ENCODE results near the gene YTHDF2. TPM values are rescaled to one million over a fixed set of nuclear protein-coding genes. Genes with fewer than 3 reads are reported as not detected.

YTHDF2 gene
- total and polyA plus RNA-seq, 7 donors = 30.3 to 55.1 (median 48.7) TPM

GRCh38 chr1:28735961-28736449, 735 bp upstream of the YTHDF2 start:
- H3K9me3 ChIP-seq = no peaks in the 10 kb centered on the region
- no peaks in the 10 kb centered on the region for H3K27me3 ChIP-seq (ENCODE audit: insufficient read depth in 3 of 3, low read length in 2 of 3)
- peaks cover 0 to 31% of the 10 kb centered on the region in 2 donors for H3K36me3 ChIP-seq (ENCODE audit: insufficient read depth in 1 of 2, low read depth in 1 of 2)
- ATAC-seq = no peak
- no peak for DNase-seq
- H3K27ac ChIP-seq = peak overlapping the region; percentile 96
- H3K4me3 ChIP-seq = peak overlapping the region; percentile 98
- H3K4me1 ChIP-seq = peaks cover 27% of the 10 kb centered on the region
- 7 to 8% (median 8%) methylated on average over 15 of the region's 15 CpGs for WGBS, 3 donors
- no peak for TF ChIP-seq CTCF (IDR thresholded peaks at IDR 0.05)
- intact Hi-C loops (cut with DNase I) = loop anchor here (2.0 to 10.0 kb wide), 3 partner anchors 61 to 93 kb away; partner anchors contain the start of genes RNU11 (in 1 of the 2) and TAF12 (in 1 of the 2)

- Histone ChIP-seq H3K27me3 (ENCODE audit: insufficient read depth in 3 of 3, low read length in 2 of 3) (no peaks in the 10 kb centered on the region), H3K27ac (peak overlapping the region; percentile 96), H3K4me1 (peaks cover 27% of the 10 kb centered on the region), H3K4me3 (peak overlapping the region; percentile 98), H3K36me3 (ENCODE audit: insufficient read depth in 1 of 2, low read depth in 1 of 2) (peaks cover 3 to 46% of the 10 kb centered on the region in 2 donors), H3K9me3 (no peaks in the 10 kb centered on the region)
- TF ChIP-seq CTCF (IDR thresholded peaks at IDR 0.05) = no peak
- DNase-seq (peak; percentile 34 to 58), ATAC-seq (peak in 1 of 4 donors; percentile 8)
- 0 to 1% (median 1%) methylated on average over 38 to 53 of the region's 53 CpGs for WGBS, 3 donors
- intact Hi-C loops (cut with DNase I) = loop anchor here (2.0 to 10.0 kb wide), 3 partner anchors 63 to 95 kb away; partner anchors contain the start of genes RNU11 (in 1 of the 2) and TAF12 (in 1 of the 2)
Measured at GRCh38 chr1:28737307-28738132, 780 bp downstream of the YTHDF2 start.

GRCh38 chr1:28740118-28740517, 3.4 kb downstream of the YTHDF2 start:
- TF ChIP-seq CTCF (IDR thresholded peaks at IDR 0.05) = no peak
- H3K27ac ChIP-seq = peak overlapping the region; percentile 19
- intact Hi-C loops (cut with DNase I) = no loop called here
- H3K27me3 ChIP-seq (ENCODE audit: insufficient read depth in 3 of 3, low read length in 2 of 3) = no peaks in the 10 kb centered on the region
- no peaks in the 10 kb centered on the region for H3K9me3 ChIP-seq
- H3K4me1 ChIP-seq = peaks cover 39% of the 10 kb centered on the region
- peaks cover 8 to 72% of the 10 kb centered on the region in 2 donors for H3K36me3 ChIP-seq (ENCODE audit: insufficient read depth in 1 of 2, low read depth in 1 of 2)
- no peak for ATAC-seq
- DNase-seq = no peak
- peak overlapping the region; percentile 23 for H3K4me3 ChIP-seq

- no peak for DNase-seq
- Histone ChIP-seq H3K4me3 (peak overlapping the region; percentile 36), H3K27me3 (ENCODE audit: insufficient read depth in 3 of 3, low read length in 2 of 3) (no peaks in the 10 kb centered on the region), H3K27ac (no peak overlapping the region), H3K4me1 (peaks cover 52% of the 10 kb centered on the region), H3K9me3 (no peaks in the 10 kb centered on the region), H3K36me3 (ENCODE audit: insufficient read depth in 1 of 2, low read depth in 1 of 2) (peaks cover 8 to 85% of the 10 kb centered on the region in 2 donors)
- intact Hi-C loops (cut with DNase I) = no loop called here
- no peak for TF ChIP-seq CTCF (IDR thresholded peaks at IDR 0.05)
- 81 to 85% (median 83%) methylated on average over 4 of the region's 4 CpGs for WGBS, 3 donors
- ATAC-seq = no peak
Measured at GRCh38 chr1:28744184-28744583, 7.4 kb downstream of the YTHDF2 start.
